HepG2 (cell line): Measurements from ENCODE around the gene UBE2H. TPM values are rescaled to one million over a fixed set of nuclear protein-coding genes. Genes with fewer than 3 reads are reported as not detected.
A peak's percentile ranks its signal among the peaks of the same experiment; 100 is the strongest.

Experiments used
- ATAC-seq: fragments of 200-7000 bp; cut with Tn5 transposase; 3 replicates; pipeline ENCODE4 v1.9.1; 2020; ENCODE audit warnings: mild to moderate bottlenecking, moderate library complexity
- BruUV-seq: library from RNA; stranded (reverse); fragments of 400-500 nt; replicated peaks from 2 replicates; lab custom pipeline; 2021; lab: Mats Ljungman, UMichigan
- CTCF ChIA-PET: fragments of 300-600 bp; formaldehyde crosslinking; extraction: SDS; loops from one replicate; lab custom pipeline; 2021; ENCODE audit warnings: low total read pairs, inconsistent platforms, low intra/inter-chr PET ratio; lab: Yijun Ruan, JAX
- POLR2A ChIA-PET: fragments of 350-600 bp; sonication (Branson Sonifier 250); formaldehyde crosslinking; loops from one replicate; lab custom pipeline; 2020; ENCODE audit warnings: antibody characterized with exemption, inconsistent platforms; lab: Yijun Ruan, JAX
- DNase-seq: peaks from one replicate; pipeline ENCODE4 v3.0.0-alpha.2; 2015; ENCODE audit warnings: low spot score
- FAIRE-seq: peaks from 3 replicates; lab custom pipeline; 2011; peaks lifted over from hg19 to GRCh38; lab: Jason Lieb, UNC
- H2AFZ ChIP-seq: one replicate; pipeline ENCODE4 v1.6.1; 2011; ENCODE audit warnings: low read length, inconsistent platforms
- H3K27ac ChIP-seq: fragments of 300-600 bp; 3 replicates; pipeline ENCODE4 v1.8.0; 2011; ENCODE audit warnings: mixed run types, mild to moderate bottlenecking, mixed read lengths, low read length, inconsistent platforms; ENCODE audit not compliant: insufficient read depth; ENCODE audit errors: extremely low read length
- H3K27me3 ChIP-seq, 2 experiments: fragments of 200-600 bp in 1 of 2; 2 replicates in 1 of 2; 3 replicates in 1 of 2; pipeline versions ENCODE4 v1.6.0 to v1.8.0; 2011; ENCODE audit warnings: low read length in 2 of 2, mild to moderate bottlenecking in 2 of 2, moderate library complexity in 2 of 2, inconsistent platforms in 1 of 2; ENCODE audit not compliant: insufficient read depth in 2 of 2, control insufficient read depth in 1 of 2
- H3K36me3 ChIP-seq, 2 experiments: fragments of 200-600 bp in 1 of 2; replicated peaks in 1 of 2; 2 replicates in 1 of 2; 3 replicates in 1 of 2; pipeline versions ENCODE4 v1.5.1 to v1.8.0; 2011; ENCODE audit warnings: low read length in 2 of 2, inconsistent platforms in 1 of 2; ENCODE audit not compliant: insufficient read depth in 2 of 2, control insufficient read depth in 1 of 2
- H3K4me1 ChIP-seq: 2 replicates; pipeline ENCODE4 v1.5.1; 2012; ENCODE audit warnings: low read length, inconsistent platforms; ENCODE audit not compliant: insufficient read depth
- H3K4me2 ChIP-seq: 2 replicates; pipeline ENCODE4 v1.6.0; 2011; ENCODE audit warnings: low read depth, low read length, inconsistent platforms
- H3K4me3 ChIP-seq, 3 experiments: fragments of 200-600 bp in 1 of 3; sonication (generic), shearing (Covaris generic) in 1 of 3; replicated peaks in 1 of 3; 2 replicates each; pipeline ENCODE4 v1.5.1; 2011 to 2016; ENCODE audit warnings: low read length in 3 of 3, inconsistent platforms in 2 of 3, low read depth in 2 of 3, mild to moderate bottlenecking in 2 of 3, control low read depth in 1 of 3, mixed read lengths in 1 of 3; ENCODE audit not compliant: insufficient read depth in 1 of 3
- H3K79me2 ChIP-seq: one replicate; pipeline ENCODE4 v1.6.1; 2011; ENCODE audit warnings: low read length, inconsistent platforms; ENCODE audit not compliant: insufficient read depth
- H3K9ac ChIP-seq: 2 replicates; pipeline ENCODE4 v1.6.0; 2011; ENCODE audit warnings: mild to moderate bottlenecking, low read depth, low read length, inconsistent platforms; ENCODE audit not compliant: insufficient read depth
- H3K9me3 ChIP-seq: 2 replicates; pipeline ENCODE4 v1.5.1; 2012; ENCODE audit warnings: mild to moderate bottlenecking, low read length
- H4K20me1 ChIP-seq: 2 replicates; pipeline ENCODE4 v1.6.0; 2011; ENCODE audit warnings: inconsistent platforms, mild to moderate bottlenecking, low read length, moderate library complexity; ENCODE audit not compliant: insufficient read depth
- FIP1L1 ChIP-seq: fragments of 200-400 bp; formaldehyde crosslinking; IDR thresholded peaks from 2 replicates; pipeline ENCODE4 v1.6.1; 2018; ENCODE audit warnings: low read depth, mild to moderate bottlenecking, low read length, moderate library complexity, borderline replicate concordance; ENCODE audit not compliant: insufficient read depth
- GATAD2A ChIP-seq: IDR thresholded peaks from 2 replicates; pipeline ENCODE4 v1.6.1; 2016
- HOXA9 ChIP-seq: sonication (generic); formaldehyde crosslinking; IDR thresholded peaks from 2 replicates; pipeline ENCODE4 v1.8.1; 2022; ENCODE audit warnings: missing genetic modification reagents, mild to moderate bottlenecking, moderate library complexity, borderline replicate concordance
- NFIC ChIP-seq: IDR thresholded peaks from 2 replicates; pipeline ENCODE4 v1.6.1; 2012; ENCODE audit warnings: mild to moderate bottlenecking, low read length, inconsistent platforms
- NR2F1 ChIP-seq, 2 experiments: fragments of 450-650 bp in 1 of 2; formaldehyde crosslinking in 1 of 2; IDR thresholded peaks; 2 replicates each; pipeline versions ENCODE4 v1.5.0 to v1.6.1; 2016 to 2020; ENCODE audit warnings: mild to moderate bottlenecking in 1 of 2, missing compliant biosample characterization in 1 of 2, missing genetic modification reagents in 1 of 2, moderate library complexity in 1 of 2
- TEAD2 ChIP-seq: sonication (generic); formaldehyde crosslinking; IDR thresholded peaks from 2 replicates; pipeline ENCODE4 v1.9.0; 2021; ENCODE audit warnings: missing genetic modification reagents
- ZNF225 ChIP-seq: sonication (generic); formaldehyde crosslinking; IDR thresholded peaks from 2 replicates; pipeline ENCODE4 v1.4.0; 2020; ENCODE audit warnings: mild to moderate bottlenecking, missing genetic modification reagents
- ZNF276 ChIP-seq: sonication (generic); formaldehyde crosslinking; IDR thresholded peaks from 2 replicates; pipeline ENCODE4 v1.4.0; 2020; ENCODE audit warnings: mild to moderate bottlenecking, low read depth, missing genetic modification reagents
- ZZZ3 ChIP-seq: sonication (generic); formaldehyde crosslinking; IDR thresholded peaks from 2 replicates; pipeline ENCODE4 v1.4.0; 2020; ENCODE audit warnings: missing genetic modification reagents, mild to moderate bottlenecking, borderline replicate concordance
- WGBS: methylation state at CpG from one replicate; pipeline ENCODE4 v1.1.6; 2017; ENCODE audit warnings: low lambda C conversion rate; 5-methylcytosine and 5-hydroxymethylcytosine counted together
- in situ Hi-C: cut with HindIII; loops from 2 replicates; pipeline ENCODE4 v1.10.0; 2017; ENCODE audit warnings: low pct_unique_long_range_greater_than_20kb; ENCODE audit not compliant: extremely low pct_ligation_motif_present
- intact Hi-C: fragments of 100-400 bp; cut with micrococcal nuclease; formaldehyde crosslinking; loops from one replicate; pipeline ENCODE4 v1.10.0; 2022; ENCODE audit not compliant: unreplicated experiment
- polyA plus RNA-seq, 8 experiments: library from polyadenylated mRNA; depleted of rRNA in 3 of 8; stranded (reverse) in 7 of 8; unstranded in 1 of 8; fragments of >200 nt; fragmentation: Illumina TruSeq in 4 of 8; extraction: Trizol in 4 of 8; gene quantifications; 2 replicates each; pipeline versions ENCODE4 v1.2.1 to v1.2.3, GENCODE V29; 2011 to 2016; ENCODE audit warnings: low read depth in 4 of 8, missing spikeins in 1 of 8, mixed read lengths in 1 of 8; ENCODE audit not compliant: insufficient read depth in 1 of 8
- total RNA-seq, 5 experiments: library from RNA; depleted of rRNA; stranded (reverse); fragments of >200 nt; fragmentation: Illumina TruSeq; extraction: Trizol; gene quantifications; 2 replicates each; pipeline ENCODE4 v1.2.3, GENCODE V29; 2016; ENCODE audit warnings: low read depth in 1 of 5
- TF ChIP-seq, protein P1 (sequence below): sonication (generic); formaldehyde crosslinking; IDR thresholded peaks from 2 replicates; pipeline ENCODE4 v1.4.0; 2020; ENCODE audit warnings: missing genetic modification reagents
- TF ChIP-seq, protein P2 (sequence below): sonication (generic); formaldehyde crosslinking; IDR thresholded peaks from 2 replicates; pipeline ENCODE4 v1.8.1; 2023; ENCODE audit warnings: mild to moderate bottlenecking, missing genetic modification reagents, borderline replicate concordance
- TF ChIP-seq, protein P3 (sequence below), 2 experiments: sonication (generic) in 1 of 2; formaldehyde crosslinking in 1 of 2; IDR thresholded peaks; 2 replicates each; pipeline versions ENCODE4 v1.6.1 to v1.9.0; 2014 to 2022; ENCODE audit warnings: antibody characterized with exemption in 1 of 2, borderline replicate concordance in 1 of 2, inconsistent platforms in 1 of 2, low read depth in 1 of 2, missing genetic modification reagents in 1 of 2
- TF ChIP-seq, protein P4 (sequence below): sonication (generic); formaldehyde crosslinking; IDR thresholded peaks from 2 replicates; pipeline ENCODE4 v1.4.0; 2020; ENCODE audit warnings: missing genetic modification reagents

Gene UBE2H
- total and polyA plus RNA-seq, 2 of the 13 experiments (the other 11 are each of a cell fraction or from before 2014, with no cell fraction given): 15.5 to 40.1 TPM

- no peak for FAIRE-seq
- 33% methylated on average over 6 of the region's 11 CpGs for WGBS
- ChIA-PET POLR2A (no interaction called here), CTCF (no interaction called here)
- no peaks in the 10 kb centered on the region for H3K9me3 ChIP-seq
- in situ Hi-C loops (no loop called here), intact Hi-C loops (no loop called here)
- peaks cover 5 to 29% of the 10 kb centered on the region in 2 experiments; a peak in 3 of 5 replicates for H3K27me3 ChIP-seq
- no peak for DNase-seq
- H3K27ac ChIP-seq: no peak overlapping the region
- no TSS peak for BruUV-seq
- H3K36me3 ChIP-seq: no peaks in the 10 kb centered on the region
- ATAC-seq: peak; percentile 26
- no peak overlapping the region for H3K4me3 ChIP-seq
- H3K4me1 ChIP-seq: no peaks in the 10 kb centered on the region
- no peaks in the 10 kb centered on the region for H3K79me2 ChIP-seq
- 0 out of 2 replicates have a peak overlapping the region, but pooled peaks have one; percentile 12 for H3K4me2 ChIP-seq
- no peaks in the 10 kb centered on the region for H4K20me1 ChIP-seq
- H3K9ac ChIP-seq: no peak overlapping the region
- H2AFZ ChIP-seq: no peak overlapping the region
- TF ChIP-seq ZZZ3 (CRISPR knock-in tag) (no peak), NFIC (no peak), FIP1L1 (no peak), ZNF276 (CRISPR knock-in tag) (no peak), GATAD2A (no peak), ZNF225 (CRISPR knock-in tag) (no peak), NR2F1 (CRISPR knock-in tag; IDR thresholded peaks at IDR 0.05) (no peak), HOXA9 (CRISPR knock-in tag) (no peak), TEAD2 (CRISPR knock-in tag) (no peak)
- TF ChIP-seq, protein P1, sequence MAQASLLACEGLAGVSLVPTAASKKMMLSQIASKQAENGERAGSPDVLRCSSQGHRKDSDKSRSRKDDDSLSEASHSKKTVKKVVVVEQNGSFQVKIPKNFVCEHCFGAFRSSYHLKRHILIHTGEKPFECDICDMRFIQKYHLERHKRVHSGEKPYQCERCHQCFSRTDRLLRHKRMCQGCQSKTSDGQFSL: no peak
- TF ChIP-seq, protein P2, sequence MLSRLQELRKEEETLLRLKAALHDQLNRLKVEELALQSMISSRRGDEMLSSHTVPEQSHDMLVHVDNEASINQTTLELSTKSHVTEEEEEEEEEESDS (CRISPR knock-in tag): no peak
- TF ChIP-seq, protein P3, sequence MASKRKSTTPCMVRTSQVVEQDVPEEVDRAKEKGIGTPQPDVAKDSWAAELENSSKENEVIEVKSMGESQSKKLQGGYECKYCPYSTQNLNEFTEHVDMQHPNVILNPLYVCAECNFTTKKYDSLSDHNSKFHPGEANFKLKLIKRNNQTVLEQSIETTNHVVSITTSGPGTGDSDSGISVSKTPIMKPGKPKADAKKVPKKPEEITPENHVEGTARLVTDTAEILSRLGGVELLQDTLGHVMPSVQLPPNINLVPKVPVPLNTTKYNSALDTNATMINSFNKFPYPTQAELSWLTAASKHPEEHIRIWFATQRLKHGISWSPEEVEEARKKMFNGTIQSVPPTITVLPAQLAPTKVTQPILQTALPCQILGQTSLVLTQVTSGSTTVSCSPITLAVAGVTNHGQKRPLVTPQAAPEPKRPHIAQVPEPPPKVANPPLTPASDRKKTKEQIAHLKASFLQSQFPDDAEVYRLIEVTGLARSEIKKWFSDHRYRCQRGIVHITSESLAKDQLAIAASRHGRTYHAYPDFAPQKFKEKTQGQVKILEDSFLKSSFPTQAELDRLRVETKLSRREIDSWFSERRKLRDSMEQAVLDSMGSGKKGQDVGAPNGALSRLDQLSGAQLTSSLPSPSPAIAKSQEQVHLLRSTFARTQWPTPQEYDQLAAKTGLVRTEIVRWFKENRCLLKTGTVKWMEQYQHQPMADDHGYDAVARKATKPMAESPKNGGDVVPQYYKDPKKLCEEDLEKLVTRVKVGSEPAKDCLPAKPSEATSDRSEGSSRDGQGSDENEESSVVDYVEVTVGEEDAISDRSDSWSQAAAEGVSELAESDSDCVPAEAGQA (IDR thresholded peaks at IDR 0.05; ENCODE audit: low read depth): no peak
- TF ChIP-seq, protein P3 (CRISPR knock-in tag; IDR thresholded peaks at IDR 0.05; ENCODE audit: borderline replicate concordance): no peak
- TF ChIP-seq, protein P4, sequence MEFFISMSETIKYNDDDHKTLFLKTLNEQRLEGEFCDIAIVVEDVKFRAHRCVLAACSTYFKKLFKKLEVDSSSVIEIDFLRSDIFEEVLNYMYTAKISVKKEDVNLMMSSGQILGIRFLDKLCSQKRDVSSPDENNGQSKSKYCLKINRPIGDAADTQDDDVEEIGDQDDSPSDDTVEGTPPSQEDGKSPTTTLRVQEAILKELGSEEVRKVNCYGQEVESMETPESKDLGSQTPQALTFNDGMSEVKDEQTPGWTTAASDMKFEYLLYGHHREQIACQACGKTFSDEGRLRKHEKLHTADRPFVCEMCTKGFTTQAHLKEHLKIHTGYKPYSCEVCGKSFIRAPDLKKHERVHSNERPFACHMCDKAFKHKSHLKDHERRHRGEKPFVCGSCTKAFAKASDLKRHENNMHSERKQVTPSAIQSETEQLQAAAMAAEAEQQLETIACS (CRISPR knock-in tag): no peak
These were observed 147.7 kb downstream of the UBE2H start for GRCh38 chr7:129804890-129805719.
